Inflammatory macrophage treated with lipopolysaccharide for 1 hour (primary cell): ENCODE data around the gene GRIP1.

ENCODE experiments used
- DNase-seq, 2 donors: peaks; one replicate each; pipeline ENCODE4 v3.0.0-alpha.2; 2020 to 2022

The GRIP1 gene

DNA sequence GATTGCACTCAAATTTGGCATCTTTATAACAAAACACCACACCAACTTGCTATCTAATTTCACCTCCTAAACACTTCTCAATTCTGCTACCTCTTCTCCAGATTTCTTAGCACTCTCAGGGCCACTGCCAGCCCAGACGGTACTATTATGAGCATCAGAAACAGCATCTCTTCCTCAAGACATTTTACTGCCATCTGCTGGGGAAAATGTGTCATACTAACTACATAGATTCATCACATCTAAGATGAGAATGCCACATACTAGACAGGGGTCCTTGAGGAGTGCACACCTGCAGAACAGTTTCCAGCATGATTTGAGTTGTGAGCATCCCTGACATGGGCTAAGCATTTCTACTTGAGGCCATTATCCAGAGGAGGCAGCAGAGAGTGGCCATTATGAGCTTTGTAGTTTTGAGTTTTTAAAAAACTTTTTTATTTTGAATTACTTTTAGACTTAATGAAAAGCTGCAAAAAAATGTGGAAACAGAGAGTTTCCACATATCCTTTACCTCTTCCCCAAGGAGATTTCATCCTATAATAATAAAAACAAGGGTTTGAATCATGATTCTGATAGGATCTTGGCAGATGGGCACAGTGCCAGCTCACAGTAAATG is 15.1 kb upstream of the GRIP1 start:
- DNase-seq = peak; percentile 61 to 86

DNA sequence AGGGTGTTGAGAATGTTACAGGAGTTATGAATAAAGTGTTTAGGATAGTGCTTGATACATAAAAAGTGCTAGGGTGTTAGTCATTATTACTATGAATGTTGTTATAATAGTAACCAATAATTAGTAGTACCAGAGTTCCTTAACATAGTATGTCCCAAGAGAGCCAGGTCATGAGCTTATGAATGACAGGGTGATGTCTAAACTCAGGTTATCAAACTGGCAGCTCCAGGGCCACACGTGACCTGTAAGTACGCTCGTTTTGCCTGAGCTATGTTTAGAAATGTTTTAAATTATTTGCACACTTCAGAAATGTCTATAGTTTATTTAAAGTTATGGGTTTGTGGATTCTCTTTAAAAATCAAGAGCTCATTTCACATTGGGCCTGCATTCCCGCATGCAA is 14.1 kb upstream of the GRIP1 start:
- no peak for DNase-seq

DNA sequence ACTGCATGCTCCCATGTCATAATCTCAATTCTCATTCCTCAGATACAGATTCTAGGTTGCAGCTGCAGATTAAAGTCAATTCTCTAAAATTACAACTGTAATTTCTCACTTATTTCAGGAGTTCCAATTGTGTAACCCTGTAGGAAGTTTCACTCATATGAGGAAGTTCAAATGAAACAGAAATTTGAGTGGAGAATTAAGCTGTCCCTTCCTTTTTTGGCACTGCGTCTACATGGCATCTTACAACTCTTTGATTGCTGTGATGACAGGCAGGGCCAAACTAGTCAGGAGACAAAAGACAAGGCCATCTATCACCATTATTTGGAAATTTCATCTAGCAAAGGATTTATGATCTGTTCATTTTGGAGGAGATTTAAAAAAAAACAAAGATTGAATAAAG is 13.3 kb upstream of the GRIP1 start:
- peak; percentile 67 to 73 for DNase-seq

DNA sequence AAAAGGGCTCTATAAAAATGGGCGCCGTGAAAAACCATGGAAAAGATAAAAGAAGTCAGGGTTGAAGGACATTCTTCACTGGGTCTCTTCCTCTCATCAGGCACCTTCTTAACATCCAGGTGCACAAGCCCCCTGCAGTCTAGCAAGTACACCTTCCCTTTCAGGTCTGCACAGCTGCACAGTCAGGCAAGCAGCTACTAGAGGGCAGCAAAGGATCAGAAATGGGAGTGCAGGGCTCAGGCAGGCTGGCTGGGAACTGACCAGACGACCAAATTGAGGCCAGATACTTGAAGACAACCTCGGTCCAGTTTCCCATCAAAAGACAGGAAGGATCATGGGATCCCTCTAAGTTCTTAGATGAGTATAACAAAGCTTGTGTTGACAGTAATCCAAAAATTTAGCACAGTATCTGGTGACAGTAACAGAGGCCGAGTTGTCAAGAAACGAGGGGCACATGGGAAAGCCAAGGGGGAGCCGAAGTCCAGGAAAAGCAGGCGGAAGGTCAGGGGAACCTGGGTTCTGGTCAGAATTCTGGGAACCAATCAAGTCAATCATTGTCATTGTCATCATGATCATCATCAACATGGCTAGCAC is 10.1 kb upstream of the GRIP1 start:
- DNase-seq = peak; percentile 12 to 35

DNA sequence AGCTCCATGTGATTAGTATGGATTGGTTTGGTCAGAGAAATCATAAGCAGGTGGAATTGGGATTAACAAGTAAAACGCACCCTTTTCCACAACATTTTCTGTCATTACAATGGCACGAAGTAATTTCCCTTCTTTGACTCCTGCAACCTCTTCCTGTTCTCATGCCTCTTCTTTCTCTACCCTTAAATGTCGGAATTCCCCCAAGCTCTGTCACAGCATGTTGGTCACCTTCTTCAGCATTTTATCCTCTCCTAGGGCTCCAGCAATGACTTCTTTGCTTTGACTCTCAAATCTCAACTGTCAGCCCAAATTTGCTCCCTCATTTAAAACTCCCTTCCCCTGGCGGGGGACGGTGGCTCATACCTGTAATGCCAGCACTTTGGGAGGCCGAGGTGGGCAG is 5.3 kb upstream of the GRIP1 start:
- no peak for DNase-seq

DNA sequence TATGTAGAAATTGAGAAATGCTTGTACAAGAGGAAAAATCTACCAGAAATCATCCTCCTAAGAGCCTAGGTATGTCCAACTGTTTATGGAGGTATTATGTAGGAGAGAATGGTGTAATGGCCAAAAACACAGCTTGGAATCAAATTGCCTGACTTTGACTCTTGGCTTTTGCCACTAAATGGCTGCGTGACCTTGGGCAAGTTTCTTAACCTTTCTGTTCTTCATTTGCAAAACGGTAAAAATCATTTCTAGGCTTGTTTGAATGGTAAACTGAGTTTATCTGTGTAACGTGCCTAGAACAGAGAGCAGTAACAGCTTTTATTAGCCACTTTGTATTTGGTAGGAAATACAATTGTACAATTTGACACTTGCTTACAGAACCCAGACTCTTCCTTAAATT is 4.9 kb upstream of the GRIP1 start:
- no peak for DNase-seq

DNA sequence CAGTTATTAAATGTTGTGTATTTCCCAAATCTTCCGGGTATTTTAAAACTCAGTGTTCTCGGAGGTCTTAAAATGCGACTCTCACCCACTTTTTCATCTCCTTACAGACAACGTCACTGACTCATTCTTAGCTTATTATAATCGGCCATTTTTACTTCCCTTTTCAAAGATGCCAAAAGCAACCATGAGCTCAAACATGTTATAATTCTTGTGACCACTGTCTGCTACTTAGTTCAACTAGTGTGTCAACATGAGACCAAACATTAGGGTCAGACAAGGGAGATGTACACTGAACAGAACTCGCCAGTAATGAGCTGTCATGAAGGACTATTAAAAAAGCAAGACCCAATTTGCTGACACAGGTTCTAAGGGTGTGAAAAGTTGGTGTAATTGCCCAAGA is 4.2 kb upstream of the GRIP1 start:
- no peak for DNase-seq

DNA sequence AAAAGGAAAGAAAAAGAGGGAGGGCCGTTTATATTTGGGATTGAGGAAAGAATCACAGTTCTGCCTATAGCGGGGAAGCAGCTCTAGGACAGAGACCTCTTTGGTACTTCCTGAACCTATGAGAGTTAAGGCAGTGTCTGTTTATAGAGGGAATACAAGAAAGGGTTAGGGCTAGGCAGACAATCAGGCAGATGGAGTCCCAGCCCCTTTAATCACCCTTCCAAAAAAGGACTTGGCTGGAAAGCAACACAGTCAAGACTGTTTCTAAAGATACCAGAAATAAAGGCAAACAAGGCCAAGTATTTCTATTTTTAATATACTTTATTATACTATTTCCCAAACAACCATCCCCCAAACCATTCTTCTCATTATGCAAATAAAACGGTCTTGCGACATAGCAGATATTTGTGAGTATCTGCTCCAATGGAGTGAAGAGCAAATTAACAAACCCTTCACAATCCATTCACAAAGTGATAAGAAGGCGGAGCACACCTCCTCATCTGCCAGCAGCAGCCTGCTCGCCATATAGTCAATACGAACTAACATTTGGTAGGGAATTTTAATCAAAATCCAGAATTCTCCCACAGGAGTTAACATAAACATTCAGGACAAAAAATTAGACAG is 697 bp upstream of the GRIP1 start:
- no peak for DNase-seq

DNA sequence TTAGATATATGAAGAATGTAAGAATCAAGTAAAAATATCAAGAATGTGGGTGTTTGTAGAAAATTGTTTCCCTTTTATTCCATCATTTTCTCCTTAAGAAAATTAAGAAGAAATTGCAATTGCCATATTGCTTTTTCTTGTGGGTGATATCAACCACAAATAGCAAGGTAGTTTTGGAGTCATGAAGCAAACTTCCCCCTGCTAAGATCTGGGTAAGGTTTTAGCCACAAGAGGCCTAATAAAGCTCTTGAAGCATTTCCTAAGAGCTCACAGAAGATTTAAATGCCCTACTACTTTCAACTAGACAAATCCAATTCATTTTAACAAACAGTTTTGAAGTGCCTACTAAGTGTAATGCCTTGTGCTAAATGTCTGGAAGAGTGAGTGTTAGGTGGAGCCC is 2.6 kb downstream of the GRIP1 start:
- DNase-seq = no peak

DNA sequence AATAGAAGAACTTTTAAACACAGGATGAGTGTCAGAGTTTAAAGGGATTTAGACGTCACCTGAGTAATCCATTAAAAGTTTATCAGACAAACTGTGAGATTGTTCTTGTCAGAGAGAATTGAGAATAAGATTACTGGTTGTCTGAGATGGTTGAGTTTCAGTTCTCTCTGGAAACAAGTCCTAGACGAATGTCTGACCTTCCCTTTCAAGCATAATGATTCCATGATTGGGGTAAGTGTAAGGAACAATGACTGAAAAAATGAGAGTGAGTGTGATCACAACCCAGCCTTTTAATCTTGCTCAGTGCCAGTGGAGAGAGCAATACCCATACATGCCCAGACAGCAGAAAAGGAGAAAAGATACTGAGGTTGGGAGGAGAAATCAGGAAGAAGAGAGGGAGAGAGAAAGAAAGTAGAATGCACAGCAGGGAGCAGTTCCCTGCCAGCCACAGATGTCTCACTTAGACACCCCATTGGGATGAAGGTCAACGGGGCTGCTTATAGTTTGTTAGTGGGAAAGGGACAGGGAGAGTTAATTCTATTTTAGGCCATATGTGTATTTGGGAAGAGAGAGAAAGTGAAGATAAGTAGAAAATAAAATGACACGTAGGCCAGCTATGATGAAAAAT is 4.3 kb downstream of the GRIP1 start:
- DNase-seq = no peak

DNA sequence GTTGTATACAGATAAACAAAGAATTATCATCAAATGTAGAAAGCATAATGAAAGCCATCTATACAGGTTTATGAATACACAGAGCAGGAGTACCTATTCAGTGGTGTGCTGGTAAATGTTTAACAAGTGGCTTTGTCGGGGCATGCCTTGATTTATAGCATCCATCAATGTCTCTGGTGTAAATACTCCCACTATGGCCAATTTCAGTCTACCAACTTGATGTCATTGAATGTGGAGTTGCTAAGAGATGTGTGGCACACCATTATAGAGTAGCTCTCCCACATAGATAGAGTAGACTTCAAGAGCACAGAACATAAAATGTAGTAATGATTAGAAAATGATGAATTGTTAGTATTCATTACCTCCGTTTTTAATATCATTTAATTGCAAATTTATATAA is 9.3 kb downstream of the GRIP1 start:
- no peak for DNase-seq

DNA sequence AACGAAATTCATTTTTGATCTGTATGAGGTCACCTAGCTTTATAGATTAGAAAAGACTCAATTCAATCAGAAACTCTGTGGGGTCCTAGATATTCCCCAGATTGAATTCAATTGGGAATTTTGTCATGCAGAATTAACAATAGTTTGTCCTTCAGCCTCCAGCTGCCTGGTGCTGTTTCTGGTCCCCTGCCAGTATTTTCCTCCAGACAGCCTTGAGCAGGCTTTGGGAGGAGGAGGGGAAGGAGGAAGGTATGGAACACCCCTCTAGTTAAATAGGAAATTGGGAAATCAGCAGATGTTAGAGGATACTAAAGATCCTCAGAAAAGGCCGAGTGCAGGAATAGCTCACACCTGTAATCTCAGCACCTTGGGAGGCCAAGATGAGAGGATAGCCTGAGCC is 10.6 kb downstream of the GRIP1 start:
- DNase-seq = no peak

DNA sequence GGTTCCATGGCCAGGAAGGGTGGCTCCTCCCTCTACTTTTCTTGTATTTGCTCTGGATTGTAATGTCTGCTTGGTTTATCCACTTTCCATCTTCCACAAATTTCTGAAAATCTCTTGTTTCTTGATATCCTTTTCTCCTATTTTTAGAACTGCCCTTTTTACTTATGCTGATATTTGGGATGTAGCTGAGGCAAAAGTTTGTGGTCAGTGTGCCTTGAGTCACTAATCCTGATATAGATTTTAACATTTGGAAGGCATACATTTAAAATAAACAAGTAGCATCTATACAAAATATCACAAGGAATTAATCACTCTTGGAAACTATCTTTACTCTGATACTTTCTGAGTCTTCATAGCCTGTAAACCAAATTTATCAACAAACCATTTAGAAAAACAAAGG is 11.0 kb downstream of the GRIP1 start:
- DNase-seq = no peak

DNA sequence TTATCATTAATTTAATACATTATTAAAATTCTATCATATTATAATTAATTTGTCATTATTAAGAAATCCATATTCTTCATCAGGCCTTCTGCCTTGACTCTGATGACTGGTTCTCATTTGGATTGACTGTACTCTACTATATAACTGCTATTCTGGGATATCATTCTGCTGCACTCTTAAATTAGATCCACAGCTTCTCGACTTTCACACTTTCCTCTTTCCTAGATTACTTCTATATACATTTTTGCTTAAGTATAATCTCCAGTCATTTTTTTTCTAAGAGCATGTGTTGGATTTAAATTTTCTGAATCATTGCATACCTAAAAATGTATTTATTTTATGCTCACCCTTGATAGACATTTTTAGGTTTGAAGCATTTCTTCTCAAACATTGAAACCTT is 12.4 kb downstream of the GRIP1 start:
- DNase-seq = no peak

DNA sequence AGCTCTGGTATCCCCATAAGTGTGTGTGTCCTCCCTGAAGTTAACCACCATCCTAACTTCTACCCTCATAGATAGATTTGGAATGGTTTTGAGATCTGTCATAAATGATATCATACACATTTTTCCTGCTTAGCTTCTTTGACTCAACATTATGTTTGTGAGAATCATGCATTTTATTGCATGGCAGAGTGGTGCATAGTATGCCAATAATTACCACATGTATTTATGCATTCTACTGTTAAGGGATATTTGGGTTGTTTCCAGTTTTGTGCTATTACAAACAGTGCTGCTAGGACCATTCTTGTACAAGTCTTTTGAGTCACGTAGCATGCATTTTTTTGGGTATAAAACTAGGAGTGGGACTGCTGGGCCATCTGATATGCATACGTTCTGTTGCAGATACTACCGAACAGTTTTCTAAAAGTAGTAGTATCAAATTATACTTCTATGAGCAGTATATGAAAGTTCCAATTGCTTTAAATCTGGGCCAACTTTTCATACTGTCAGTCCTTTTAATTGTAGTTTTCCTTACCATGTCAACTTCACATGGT is 13.4 kb downstream of the GRIP1 start:
- DNase-seq = no peak

DNA sequence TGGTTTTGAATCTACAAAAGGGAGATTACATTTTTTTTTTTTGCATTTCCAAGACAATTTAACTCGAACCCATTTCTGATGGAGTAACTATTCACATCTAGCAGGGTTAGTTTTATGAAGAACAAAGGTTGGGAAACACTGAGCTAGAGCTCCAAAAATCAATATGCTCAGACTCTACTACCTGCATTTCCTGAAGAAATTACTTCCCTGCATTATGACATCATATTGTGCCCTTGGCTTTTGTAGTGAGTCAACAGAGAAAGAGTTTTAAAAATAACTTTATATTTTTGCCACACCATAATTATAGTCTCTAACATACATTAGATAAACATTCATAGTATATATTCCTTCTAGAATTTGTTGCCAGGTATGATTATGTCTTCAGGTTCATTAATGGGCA is 14.8 kb downstream of the GRIP1 start:
- no peak for DNase-seq

DNA sequence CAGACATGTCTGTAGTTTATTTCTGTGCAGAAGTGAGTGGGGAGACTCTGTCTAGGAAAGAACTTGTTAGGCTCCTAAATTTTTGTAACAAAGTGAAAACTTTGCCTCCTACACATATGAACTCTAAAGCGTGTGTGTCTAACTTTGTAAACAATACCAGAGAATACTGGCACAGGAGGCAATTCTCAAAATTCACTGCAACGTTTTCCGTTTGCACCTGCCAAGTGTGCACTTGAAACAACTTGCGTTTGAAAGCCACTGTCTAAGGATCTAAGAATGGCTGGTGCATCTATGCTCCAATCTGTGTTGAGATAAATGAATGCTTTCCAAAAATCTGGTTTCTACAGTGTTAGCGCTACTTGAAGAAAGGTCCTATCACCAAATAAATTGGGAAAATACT is 15.3 kb downstream of the GRIP1 start:
- DNase-seq = no peak

DNA sequence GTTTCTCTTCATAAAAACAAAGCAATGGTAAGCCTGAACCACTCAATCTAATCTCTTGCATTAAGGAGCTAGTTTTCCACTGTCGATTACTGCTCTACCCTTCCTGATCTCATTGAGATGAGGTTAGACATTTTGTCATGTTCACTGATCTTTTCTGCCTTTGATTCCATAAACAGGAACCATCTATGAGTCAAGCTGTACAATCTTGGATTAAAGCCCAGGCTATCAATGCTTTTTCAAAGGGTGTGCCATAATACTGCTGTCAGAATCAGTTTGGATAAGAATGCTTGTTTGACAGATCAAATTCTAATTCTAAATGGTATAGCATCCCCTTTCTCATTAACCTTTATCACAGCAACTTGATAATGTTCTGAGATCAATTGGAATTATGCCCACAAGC is 16.1 kb downstream of the GRIP1 start:
- no peak for DNase-seq

DNA sequence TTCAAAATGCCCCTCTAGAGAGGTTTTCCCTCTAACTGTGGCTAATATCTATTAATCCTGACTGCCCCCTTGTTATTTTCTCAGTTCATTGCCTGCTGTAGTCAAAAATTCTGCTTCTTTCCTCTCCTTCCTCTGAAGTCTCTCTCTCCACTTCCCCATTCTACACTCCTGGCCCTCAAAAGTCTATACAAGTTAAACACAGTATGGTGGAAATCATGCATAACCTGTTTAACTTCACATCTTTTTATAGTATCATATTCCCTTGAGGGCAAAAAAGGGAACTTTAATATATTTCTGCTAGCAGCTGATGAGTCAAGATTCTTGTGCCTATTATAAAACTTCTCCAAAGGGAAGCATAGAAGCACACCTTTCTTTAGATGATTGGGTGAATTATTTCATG is 16.7 kb downstream of the GRIP1 start:
- DNase-seq = no peak

DNA sequence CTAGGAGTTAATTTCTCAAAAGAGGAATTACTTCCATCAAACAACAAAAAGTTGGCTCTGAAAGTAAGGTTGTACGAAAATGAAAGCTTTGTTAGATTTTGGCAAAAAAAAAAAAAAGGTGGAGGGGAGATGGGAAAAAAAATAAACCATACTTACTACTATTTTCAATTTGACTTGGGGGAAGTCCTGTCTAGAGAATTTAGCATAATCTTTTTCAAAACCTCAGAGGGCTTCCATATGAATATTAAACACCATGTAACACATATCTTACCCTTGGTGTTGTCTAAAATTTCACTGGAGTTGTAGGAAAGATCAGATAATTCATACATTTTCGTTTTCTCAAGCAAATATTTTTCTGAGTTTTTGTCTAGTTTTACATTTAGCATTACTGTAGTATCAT is 17.5 kb downstream of the GRIP1 start:
- no peak for DNase-seq

DNA sequence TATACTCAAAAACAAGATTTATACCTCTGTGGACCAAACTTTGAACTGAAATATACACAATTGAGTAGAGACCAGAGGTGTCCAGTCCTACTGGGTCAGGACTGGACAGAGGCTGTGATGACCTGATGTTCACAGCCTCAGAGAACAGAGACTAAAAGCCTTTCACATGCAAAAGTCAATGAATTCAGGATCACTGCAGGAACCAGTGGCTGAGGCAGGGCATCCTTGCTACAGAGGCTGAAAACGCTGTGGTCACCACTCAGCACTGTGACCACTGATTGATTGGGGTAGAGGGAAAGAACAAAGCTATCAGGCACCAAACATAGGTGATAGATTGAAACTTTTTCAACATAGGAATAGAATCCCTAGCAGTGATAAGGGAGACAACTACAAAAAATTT is 25.1 kb downstream of the GRIP1 start:
- no peak for DNase-seq

DNA sequence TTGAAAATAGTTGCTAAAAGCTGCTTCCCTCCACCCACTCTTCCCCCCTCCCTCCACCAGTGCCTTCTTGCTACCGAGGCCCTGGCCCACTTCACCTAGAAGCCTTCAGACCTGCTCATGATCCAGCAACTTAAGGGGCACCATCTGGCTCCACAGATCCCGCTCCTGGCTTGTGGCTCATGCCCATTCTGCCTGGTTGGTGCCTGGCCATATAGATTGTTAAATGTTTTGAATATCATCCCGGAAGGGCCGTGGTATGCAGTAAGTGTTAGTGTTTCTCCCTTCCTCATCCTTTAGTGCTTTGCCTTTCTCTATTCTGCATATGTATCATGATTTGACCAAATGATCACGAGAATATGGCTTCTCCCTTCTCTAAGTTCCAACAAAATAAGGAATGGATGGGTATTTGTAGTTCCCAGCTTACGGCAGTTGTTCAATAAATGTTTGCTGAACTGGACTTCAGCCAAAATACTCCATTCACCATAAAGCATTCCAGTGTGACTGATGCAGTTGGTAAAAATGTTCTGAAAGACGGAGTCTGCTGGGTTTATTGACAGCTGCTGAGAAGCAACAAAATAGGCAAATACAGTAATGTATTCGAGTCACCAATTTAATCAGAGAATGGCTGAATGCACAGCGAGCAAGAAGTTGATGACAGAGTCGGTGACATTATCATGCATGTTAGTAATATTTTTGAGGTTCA is 30.7 kb downstream of the GRIP1 start:
- DNase-seq = no peak

DNA sequence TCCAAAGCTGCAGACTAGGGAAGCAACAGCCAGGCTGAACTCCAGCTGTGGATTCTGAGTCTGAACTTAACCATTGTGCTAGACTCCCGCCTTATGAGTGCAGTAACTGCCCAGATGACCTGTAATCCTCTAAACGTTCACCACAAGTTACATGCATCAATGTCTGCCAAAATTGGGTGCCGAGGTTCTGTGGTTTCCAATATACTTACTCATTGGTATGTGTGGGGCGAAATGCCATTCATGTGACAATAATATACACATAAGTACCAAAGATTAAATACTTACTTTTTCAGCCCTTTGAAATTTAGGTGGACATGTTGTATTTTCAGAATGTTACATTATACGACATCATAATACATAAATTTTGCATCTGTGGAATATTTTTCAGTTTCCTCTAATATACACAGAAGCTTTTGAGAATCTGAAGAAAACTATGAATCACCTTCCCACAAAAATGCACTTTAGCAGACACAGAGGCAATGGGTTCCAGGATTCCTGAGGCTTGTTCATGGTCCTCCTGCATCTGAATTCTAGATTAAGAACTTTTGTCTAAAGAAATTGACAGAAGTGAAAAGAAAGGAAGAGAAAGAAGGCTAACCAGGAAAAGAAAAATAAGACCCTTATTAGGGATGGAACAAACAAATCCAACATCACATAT is 31.7 kb downstream of the GRIP1 start:
- DNase-seq = no peak
